Fibroblast of skin of right biceps (primary cell): Measurements from ENCODE around the gene TNPO2.
A peak's percentile ranks its signal among the peaks of the same experiment; 100 is the strongest.
"Not testable (repeated sequence)": the region's sequence is repeated elsewhere in the genome, so short reads cannot be mapped to it uniquely, and the experiment has no call there.

ENCODE experiments used
- DNase-seq: peaks from one replicate; pipeline ENCODE4 v3.0.0-alpha.2; 2013

Gene TNPO2

GRCh38 chr19:12736995-12737834, 13.5 kb upstream of the TNPO2 start, which contains the start of gene GET3:
GET3 (plus strand) TSS chr19:12737497; CDS start chr19:12737506, 9 bp downstream.
- DNase-seq: peak; percentile 100

- DNase-seq: peak; percentile 62
Observed at GRCh38 chr19:12733369-12734214, 9.9 kb upstream of the TNPO2 start.

GRCh38 chr19:12731337-12731736, 7.6 kb upstream of the TNPO2 start:
- no peak for DNase-seq

- DNase-seq: no peak
Observed at GRCh38 chr19:12730064-12730463, 6.3 kb upstream of the TNPO2 start.

- DNase-seq: no peak
Observed at GRCh38 chr19:12727745-12728433, 4.2 kb upstream of the TNPO2 start.

- DNase-seq: no peak
Observed at GRCh38 chr19:12726988-12727316, 3.2 kb upstream of the TNPO2 start.

- not testable (repeated sequence) for DNase-seq
Observed at GRCh38 chr19:12725612-12726011, 1.9 kb upstream of the TNPO2 start.

GRCh38 chr19:12723381-12723640, 421 bp downstream of the TNPO2 start:
- no peak for DNase-seq

GRCh38 chr19:12722566-12723380, 959 bp downstream of the TNPO2 start:
- peak; percentile 100 for DNase-seq

GRCh38 chr19:12721656-12722565, 1.8 kb downstream of the TNPO2 start:
- DNase-seq: peak; percentile 84

GRCh38 chr19:12720851-12721655, 2.7 kb downstream of the TNPO2 start:
- DNase-seq: no peak

GRCh38 chr19:12720296-12720695, 3.4 kb downstream of the TNPO2 start:
- DNase-seq: no peak

GRCh38 chr19:12715929-12716328, 7.8 kb downstream of the TNPO2 start:
- no peak for DNase-seq

- no peak for DNase-seq
Observed at GRCh38 chr19:12715102-12715501, 8.6 kb downstream of the TNPO2 start.

- not testable (repeated sequence) for DNase-seq
Observed at GRCh38 chr19:12713304-12713703, 10.4 kb downstream of the TNPO2 start.

GRCh38 chr19:12712077-12712476, 11.7 kb downstream of the TNPO2 start:
- not testable (repeated sequence) for DNase-seq

GRCh38 chr19:12711187-12711586, 12.5 kb downstream of the TNPO2 start:
- no peak for DNase-seq

- DNase-seq: no peak
Observed at GRCh38 chr19:12708641-12709040, 15.1 kb downstream of the TNPO2 start.

- no peak for DNase-seq
Observed at GRCh38 chr19:12706332-12706718, 17.4 kb downstream of the TNPO2 start.

- no peak for DNase-seq
Observed at GRCh38 chr19:12705654-12706331, 17.9 kb downstream of the TNPO2 start.
